AG10803 (cell line): Measurements from ENCODE around the gene UNC13D.
A peak's percentile ranks its signal among the peaks of the same experiment; 100 is the strongest.
"Not testable (repeated sequence)": the region's sequence is repeated elsewhere in the genome, so short reads cannot be mapped to it uniquely, and the experiment has no call there.

Source experiments
- DNase-seq: peaks from one replicate; pipeline ENCODE4 v3.0.0; 2010; ENCODE audit warnings: low read depth
- H3K4me3 ChIP-seq: 2 replicates; pipeline ENCODE4 v1.5.1; 2011; ENCODE audit warnings: mild to moderate bottlenecking, low read length, control low read depth
- CTCF ChIP-seq: conservative IDR thresholded peaks from 2 replicates; pipeline ENCODE4 v1.5.1; 2011; ENCODE audit warnings: mild to moderate bottlenecking, low read length, control low read depth, inconsistent platforms

UNC13D gene

DNA sequence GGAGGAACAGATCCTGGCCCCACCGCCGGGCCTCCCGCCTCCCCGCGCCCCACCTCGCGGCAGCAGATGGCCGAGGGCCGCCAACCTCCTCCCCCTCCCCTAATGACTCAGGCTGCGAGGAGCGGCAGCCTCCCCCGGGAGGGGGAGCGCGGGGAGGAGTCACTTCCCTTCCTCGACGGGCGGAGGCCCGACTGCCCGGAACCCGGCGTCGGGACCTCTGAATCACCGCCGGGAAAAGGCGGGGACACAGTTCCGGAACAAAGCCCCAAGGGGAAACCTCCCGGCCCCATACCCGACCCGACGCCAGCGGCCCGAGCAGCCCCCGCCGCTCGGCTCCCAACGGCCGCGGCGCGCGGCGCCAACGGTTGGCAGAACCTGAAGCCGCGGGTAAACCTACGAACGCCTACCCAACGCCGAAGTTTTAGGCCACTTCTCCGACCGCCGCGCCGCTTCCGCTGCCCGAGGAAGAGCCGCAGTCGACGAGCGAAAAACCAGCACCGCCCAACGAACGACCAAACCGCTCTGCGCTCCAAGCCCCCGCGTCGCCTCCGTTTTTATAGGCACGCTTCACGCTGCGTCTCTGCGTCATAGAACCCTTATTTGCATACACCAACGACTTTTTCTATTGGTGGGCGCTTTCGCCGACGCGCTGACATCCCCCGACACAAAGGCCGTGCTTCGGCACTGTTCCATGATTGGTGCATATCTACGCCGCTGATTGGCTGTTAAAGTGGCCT, 64.8 kb downstream of the UNC13D start:
- no peak for TF ChIP-seq CTCF
- peak overlapping the region; percentile 91 for H3K4me3 ChIP-seq
- DNase-seq, result peak; percentile 100

- TF ChIP-seq CTCF, result peak; percentile 52
- no peak for DNase-seq
- H3K4me3 ChIP-seq, result peak overlapping the region; percentile 91
Observed at GRCh38 chr17:75778861-75779249, 65.3 kb downstream of the UNC13D start.

DNA sequence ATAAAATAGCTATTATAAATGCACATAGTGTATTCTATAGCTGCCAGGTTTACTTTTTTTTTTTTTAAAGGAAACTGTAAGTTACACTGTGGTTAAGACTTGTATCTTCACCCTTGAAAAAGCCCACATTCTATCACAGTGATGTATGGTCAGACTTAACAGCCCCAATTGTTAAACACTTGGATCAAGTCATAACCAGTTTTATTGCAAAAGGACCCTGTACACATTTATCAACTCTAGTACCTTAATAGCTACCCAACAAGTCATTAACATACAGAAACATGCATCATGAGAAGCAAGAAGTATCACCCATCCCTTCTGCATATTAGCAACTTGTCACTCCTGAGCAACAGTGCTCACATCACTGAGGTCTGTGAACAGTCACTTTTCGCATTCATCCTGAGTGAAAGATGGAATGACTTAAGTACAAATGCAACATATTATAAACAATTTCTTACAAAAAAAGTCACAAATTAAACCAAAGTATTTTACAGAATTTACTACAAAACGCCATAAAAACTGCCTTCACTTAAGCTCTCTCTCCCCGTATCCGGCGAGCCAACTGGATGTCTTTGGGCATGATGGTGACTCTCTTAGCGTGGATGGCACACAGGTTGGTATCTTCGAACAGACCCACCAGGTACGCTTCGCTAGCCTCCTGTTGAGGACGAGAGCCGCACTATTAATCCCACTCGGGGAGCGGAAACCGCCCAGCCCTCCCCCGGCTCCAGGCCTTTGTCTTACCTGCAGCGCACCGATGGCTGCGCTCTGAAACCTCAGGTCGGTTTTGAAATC, 65.9 kb downstream of the UNC13D start:
- DNase-seq, result not testable (repeated sequence)
- H3K4me3 ChIP-seq, result peak overlapping the region; percentile 91

- no peak for DNase-seq
- no peak for TF ChIP-seq CTCF
- H3K4me3 ChIP-seq, result peak overlapping the region; percentile 91
Observed at GRCh38 chr17:75777296-75777922, 66.8 kb downstream of the UNC13D start.
